Left ventricle myocardium inferior (tissue), 1 donor: Measurements from ENCODE around the gene CAMK2A. TPM values are rescaled to one million over a fixed set of nuclear protein-coding genes. Genes with fewer than 3 reads are reported as not detected.

Experiments used
- DNase-seq: peaks from one replicate; pipeline ENCODE4 v3.0.0-alpha.2; 2020
- H3K27ac ChIP-seq: fragments of 200-600 bp; replicated peaks from 2 replicates; pipeline ENCODE4 v1.8.0; 2021
- H3K27me3 ChIP-seq: fragments of 200-600 bp; 2 replicates; pipeline ENCODE4 v1.8.0; 2021; ENCODE audit warnings: low read depth
- H3K36me3 ChIP-seq: fragments of 200-600 bp; 2 replicates; pipeline ENCODE4 v1.8.0; 2021
- H3K4me1 ChIP-seq: fragments of 200-600 bp; 2 replicates; pipeline ENCODE4 v1.8.0; 2021
- H3K4me3 ChIP-seq: fragments of 200-600 bp; 2 replicates; pipeline ENCODE4 v1.8.0; 2021; ENCODE audit warnings: mild to moderate bottlenecking, moderate library complexity
- H3K9me3 ChIP-seq: fragments of 200-600 bp; replicated peaks from 2 replicates; pipeline ENCODE4 v1.8.0; 2021
- intact Hi-C: fragments of 100-400 bp; cut with micrococcal nuclease; formaldehyde crosslinking; loops from one replicate; pipeline ENCODE4 v1.11.0; 2022
- total RNA-seq: library from RNA; stranded (reverse); fragmentation: NEBNext Ultra II Directional; extraction: Animal tissue kit (Norgen Biotek cat#: 25700); gene quantifications from one replicate; pipeline ENCODE4 v1.2.1, GENCODE V29; 2021
- TF ChIP-seq, protein P1 (sequence below): fragments of 200-600 bp; IDR thresholded peaks from 2 replicates; pipeline ENCODE4 v1.8.0; 2021; ENCODE audit warnings: antibody characterized with exemption, mild to moderate bottlenecking, borderline replicate concordance
- donor health status: DM: no; HTN: yes; CAD: no; lungs with severe emphysema.

CAMK2A gene
- total RNA-seq, 1 donor from 2014 or later = 19.4 TPM

GRCh38 chr5:150298701-150299451 lies 9.3 kb upstream of the CAMK2A start:
- Histone ChIP-seq H3K4me1 (peaks cover 25% of the 10 kb centered on the region), H3K4me3 (no peak overlapping the region), H3K27ac (peak overlapping the region; percentile 50), H3K36me3 (no peaks in the 10 kb centered on the region), H3K27me3 (peaks cover 40% of the 10 kb centered on the region), H3K9me3 (no peaks in the 10 kb centered on the region)
- no peak for DNase-seq
- TF ChIP-seq, protein P1, sequence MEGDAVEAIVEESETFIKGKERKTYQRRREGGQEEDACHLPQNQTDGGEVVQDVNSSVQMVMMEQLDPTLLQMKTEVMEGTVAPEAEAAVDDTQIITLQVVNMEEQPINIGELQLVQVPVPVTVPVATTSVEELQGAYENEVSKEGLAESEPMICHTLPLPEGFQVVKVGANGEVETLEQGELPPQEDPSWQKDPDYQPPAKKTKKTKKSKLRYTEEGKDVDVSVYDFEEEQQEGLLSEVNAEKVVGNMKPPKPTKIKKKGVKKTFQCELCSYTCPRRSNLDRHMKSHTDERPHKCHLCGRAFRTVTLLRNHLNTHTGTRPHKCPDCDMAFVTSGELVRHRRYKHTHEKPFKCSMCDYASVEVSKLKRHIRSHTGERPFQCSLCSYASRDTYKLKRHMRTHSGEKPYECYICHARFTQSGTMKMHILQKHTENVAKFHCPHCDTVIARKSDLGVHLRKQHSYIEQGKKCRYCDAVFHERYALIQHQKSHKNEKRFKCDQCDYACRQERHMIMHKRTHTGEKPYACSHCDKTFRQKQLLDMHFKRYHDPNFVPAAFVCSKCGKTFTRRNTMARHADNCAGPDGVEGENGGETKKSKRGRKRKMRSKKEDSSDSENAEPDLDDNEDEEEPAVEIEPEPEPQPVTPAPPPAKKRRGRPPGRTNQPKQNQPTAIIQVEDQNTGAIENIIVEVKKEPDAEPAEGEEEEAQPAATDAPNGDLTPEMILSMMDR = no peak
- intact Hi-C loops = no loop called here

- DNase-seq = no peak
- intact Hi-C loops = no loop called here
- TF ChIP-seq, protein P1 = no peak
- H3K9me3 ChIP-seq = no peaks in the 10 kb centered on the region
- H3K27me3 ChIP-seq = peaks cover 32% of the 10 kb centered on the region
- H3K27ac ChIP-seq = no peak overlapping the region
- H3K4me3 ChIP-seq = no peak overlapping the region
- peaks cover 24% of the 10 kb centered on the region for H3K4me1 ChIP-seq
- H3K36me3 ChIP-seq = no peaks in the 10 kb centered on the region
Observed at GRCh38 chr5:150297934-150298595, 8.5 kb upstream of the CAMK2A start.

- no peaks in the 10 kb centered on the region for H3K9me3 ChIP-seq
- no peaks in the 10 kb centered on the region for H3K36me3 ChIP-seq
- TF ChIP-seq, protein P1 = no peak
- H3K4me1 ChIP-seq = peaks cover 17% of the 10 kb centered on the region
- H3K27ac ChIP-seq = no peak overlapping the region
- intact Hi-C loops = no loop called here
- H3K4me3 ChIP-seq = no peak overlapping the region
- no peak for DNase-seq
- H3K27me3 ChIP-seq = peaks cover 25% of the 10 kb centered on the region
Observed at GRCh38 chr5:150297236-150297890, 7.8 kb upstream of the CAMK2A start.

GRCh38 chr5:150296496-150296895 lies 6.9 kb upstream of the CAMK2A start:
- H3K36me3 ChIP-seq = no peaks in the 10 kb centered on the region
- TF ChIP-seq, protein P1 = no peak
- H3K27me3 ChIP-seq = peaks cover 25% of the 10 kb centered on the region
- no peak for DNase-seq
- no peaks in the 10 kb centered on the region for H3K9me3 ChIP-seq
- intact Hi-C loops = no loop called here
- no peak overlapping the region for H3K27ac ChIP-seq
- peaks cover 8% of the 10 kb centered on the region for H3K4me1 ChIP-seq
- no peak overlapping the region for H3K4me3 ChIP-seq

- no peak for DNase-seq
- no peaks in the 10 kb centered on the region for H3K36me3 ChIP-seq
- intact Hi-C loops = no loop called here
- H3K27ac ChIP-seq = no peak overlapping the region
- no peaks in the 10 kb centered on the region for H3K9me3 ChIP-seq
- TF ChIP-seq, protein P1 = no peak
- no peak overlapping the region for H3K4me3 ChIP-seq
- H3K4me1 ChIP-seq = peaks cover 7% of the 10 kb centered on the region
- H3K27me3 ChIP-seq = peaks cover 25% of the 10 kb centered on the region
Observed at GRCh38 chr5:150295741-150296486, 6.3 kb upstream of the CAMK2A start.
